Endothelial cell of umbilical vein (primary cell): ENCODE measurements around the gene DDRGK1. TPM values are rescaled to one million over a fixed set of nuclear protein-coding genes. Genes with fewer than 3 reads are reported as not detected.

Experiments
- BruUV-seq: library from RNA; stranded (reverse); fragments of 400-500 nt; replicated peaks from 2 replicates; lab custom pipeline; 2021; lab: Mats Ljungman, UMichigan
- CTCF ChIA-PET: fragments of 300-600, 350-600 bp; sonication (Branson Sonifier 250); formaldehyde crosslinking; loops from one replicate; lab custom pipeline; 2021; ENCODE audit warnings: antibody characterized with exemption, inconsistent platforms; lab: Charles Lee
- POLR2A ChIA-PET: fragments of 300-600, 350-600 bp; sonication (Branson Sonifier 250); formaldehyde crosslinking; loops from one replicate; lab custom pipeline; 2021; ENCODE audit warnings: antibody characterized with exemption, inconsistent platforms; lab: Charles Lee
- DNase-seq: peaks from one replicate; pipeline ENCODE4 v3.0.0-alpha.2; 2011; ENCODE audit warnings: low read depth, low spot score
- FAIRE-seq: peaks from 2 replicates; lab custom pipeline; 2011; peaks lifted over from hg19 to GRCh38; lab: Jason Lieb, UNC
- H2AFZ ChIP-seq: 2 replicates; pipeline ENCODE4 v1.6.0; 2012; ENCODE audit warnings: low read depth, low read length, control low read depth, inconsistent platforms
- H3K27ac ChIP-seq: 2 replicates; pipeline ENCODE4 v1.5.1; 2011; ENCODE audit warnings: low read depth, mild to moderate bottlenecking, control low read depth, low read length, moderate library complexity; ENCODE audit not compliant: insufficient read depth
- H3K27me3 ChIP-seq, 2 experiments: 2 replicates each; pipeline versions ENCODE4 v1.6.0 to v1.6.1; 2011; ENCODE audit warnings: low read length in 2 of 2, mixed read lengths in 1 of 2; ENCODE audit not compliant: control insufficient read depth in 2 of 2, insufficient read depth in 2 of 2
- H3K36me3 ChIP-seq, 2 experiments: 2 replicates in 1 of 2; 3 replicates in 1 of 2; pipeline ENCODE4 v1.5.1; 2011; ENCODE audit warnings: low read length in 2 of 2, mild to moderate bottlenecking in 1 of 2, moderate library complexity in 1 of 2; ENCODE audit not compliant: control insufficient read depth in 2 of 2, insufficient read depth in 2 of 2; ENCODE audit errors: extremely low read depth in 1 of 2
- H3K4me1 ChIP-seq: 3 replicates; pipeline ENCODE4 v1.5.1; 2011; ENCODE audit warnings: mild to moderate bottlenecking, low read length; ENCODE audit not compliant: control insufficient read depth, insufficient read depth; ENCODE audit errors: extremely low read depth
- H3K4me2 ChIP-seq: 2 replicates; pipeline ENCODE4 v1.6.1; 2011; ENCODE audit warnings: low read length, control low read depth, mixed read lengths; ENCODE audit not compliant: insufficient read depth
- H3K4me3 ChIP-seq, 3 experiments: fragments of 200-600 bp in 1 of 3; sonication (generic), shearing (Covaris generic) in 1 of 3; replicated peaks in 1 of 3; 2 replicates each; pipeline ENCODE4 v1.5.1; 2011 to 2016; ENCODE audit warnings: control low read depth in 3 of 3, low read length in 3 of 3, mild to moderate bottlenecking in 2 of 3, inconsistent platforms in 1 of 3, low read depth in 1 of 3, moderate library complexity in 1 of 3; ENCODE audit not compliant: insufficient read depth in 1 of 3
- H3K79me2 ChIP-seq: 2 replicates; pipeline ENCODE4 v1.6.0; 2012; ENCODE audit warnings: low read length, inconsistent platforms; ENCODE audit not compliant: control insufficient read depth, insufficient read depth
- H3K9ac ChIP-seq: replicated peaks from 2 replicates; pipeline ENCODE3; 2011; ENCODE audit warnings: low read length, control low read depth; ENCODE audit not compliant: insufficient read depth; ENCODE audit errors: extremely low read depth
- H3K9me1 ChIP-seq: replicated peaks from 3 replicates; pipeline ENCODE4 v1.6.0; 2011; ENCODE audit warnings: mild to moderate bottlenecking, low read length; ENCODE audit not compliant: control insufficient read depth, insufficient read depth; ENCODE audit errors: extremely low read depth
- H3K9me3 ChIP-seq: replicated peaks from 2 replicates; pipeline ENCODE4 v1.5.1; 2012; ENCODE audit warnings: low read length, inconsistent platforms; ENCODE audit not compliant: control insufficient read depth, insufficient read depth
- H4K20me1 ChIP-seq: replicated peaks from 2 replicates; pipeline ENCODE3; 2011; ENCODE audit warnings: mild to moderate bottlenecking, low read length; ENCODE audit not compliant: control insufficient read depth, insufficient read depth; ENCODE audit errors: extremely low read depth
- EZH2 ChIP-seq: IDR thresholded peaks from 2 replicates; pipeline ENCODE4 v1.6.1; 2012; ENCODE audit warnings: borderline replicate concordance, low read depth, mild to moderate bottlenecking, moderate library complexity, low read length, inconsistent platforms; ENCODE audit not compliant: severe bottlenecking
- FOS ChIP-seq: IDR thresholded peaks from 2 replicates; pipeline ENCODE4 v1.6.1; 2011; ENCODE audit warnings: mild to moderate bottlenecking, low read length, moderate library complexity, borderline replicate concordance; ENCODE audit not compliant: insufficient read depth
- JUN ChIP-seq: IDR thresholded peaks from 2 replicates; pipeline ENCODE4 v1.6.1; 2011; ENCODE audit warnings: borderline replicate concordance, low read depth; ENCODE audit not compliant: insufficient read length, insufficient read depth
- MYC ChIP-seq: IDR thresholded peaks from one replicate; pipeline ENCODE4 v1.6.1; 2011; ENCODE audit warnings: mild to moderate bottlenecking, low read depth, low read length
- POLR2A ChIP-seq: IDR thresholded peaks from 2 replicates; pipeline ENCODE4 v1.6.1; 2012; ENCODE audit warnings: low read depth, mild to moderate bottlenecking, control low read depth, low read length
- dilution Hi-C: fragments of 300-500 bp; cut with MboI; formaldehyde crosslinking; loops from one replicate; pipeline ENCODE4 v1.15.0; 2019; ENCODE audit warnings: low sequenced_read_pairs; ENCODE audit not compliant: extremely low pct_ligation_motif_present
- intact Hi-C: fragments of 100-400 bp; cut with micrococcal nuclease; formaldehyde crosslinking; loops from one replicate; pipeline ENCODE4 v1.10.0; 2022
- polyA plus RNA-seq, 4 experiments: library from polyadenylated mRNA; depleted of rRNA in 3 of 4; stranded (reverse) in 3 of 4; unstranded in 1 of 4; fragments of >200 nt; gene quantifications; 2 replicates each; pipeline versions ENCODE4 v1.2.1 to v1.2.3, GENCODE V29; 2011 to 2012; ENCODE audit warnings: missing spikeins in 1 of 4
- total RNA-seq: library from RNA; stranded (reverse); gene quantifications from 2 replicates; pipeline ENCODE4 v1.2.3, GENCODE V29; 2021
- TF ChIP-seq, protein P1 (sequence below): IDR thresholded peaks from 2 replicates; pipeline ENCODE4 v1.6.1; 2011; ENCODE audit not compliant: insufficient read depth, insufficient read length

The DDRGK1 gene
- total and polyA plus RNA-seq, 2 donors (not counting 3 experiments of a cell fraction or from before 2014, with no cell fraction given), result 48.5 to 54.0 TPM

DNA sequence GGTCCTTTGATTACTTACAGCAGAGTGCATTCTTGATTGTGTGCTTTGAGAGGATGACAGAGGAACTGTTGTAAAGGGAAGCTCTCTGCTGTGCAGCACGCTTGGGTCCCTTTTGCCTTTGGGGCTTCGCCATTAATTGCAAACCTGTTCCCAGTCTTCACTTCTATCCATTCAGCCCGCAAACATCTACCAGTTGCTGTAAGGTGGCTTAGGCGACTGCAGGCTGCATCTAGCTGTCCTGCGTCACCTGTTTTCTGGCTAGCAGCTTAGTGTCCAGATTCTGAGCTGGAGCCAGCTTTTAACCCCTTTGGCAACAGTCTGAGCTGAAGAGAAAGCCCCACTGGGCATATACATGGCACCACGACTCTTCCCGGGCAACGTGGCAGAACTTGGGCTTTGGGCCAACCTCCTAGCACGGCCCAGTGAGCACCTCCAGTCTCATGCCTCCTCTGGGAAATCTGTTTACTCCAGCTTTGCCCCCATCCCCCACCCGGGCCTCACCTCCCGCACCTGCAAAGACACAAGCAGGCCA, 42.3 kb downstream of the DDRGK1 start:
- H3K79me2 ChIP-seq, result peaks cover 25% of the 10 kb centered on the region
- intact Hi-C loops (no loop called here), dilution Hi-C loops (no loop called here)
- DNase-seq, result no peak
- no peaks in the 10 kb centered on the region for H3K36me3 ChIP-seq
- H2AFZ ChIP-seq, result no peak overlapping the region
- no peaks in the 10 kb centered on the region for H3K9me3 ChIP-seq
- no TSS peak for BruUV-seq
- no peaks in the 10 kb centered on the region for H3K9me1 ChIP-seq
- TF ChIP-seq FOS (no peak), MYC (no peak), POLR2A (no peak)
- H4K20me1 ChIP-seq, result no peaks in the 10 kb centered on the region
- no peak overlapping the region for H3K4me3 ChIP-seq
- H3K27me3 ChIP-seq, result peaks cover 0 to under 1% of the 10 kb centered on the region in 2 experiments
- CTCF ChIA-PET, result interaction anchor here (0.6 kb wide), 1 partner anchor 57 kb away, joined by 3 read pairs; no protein-coding TSS in a partner anchor
- no peak overlapping the region for H3K9ac ChIP-seq
- POLR2A ChIA-PET, result interaction anchor here (0.5 kb wide), 1 partner anchor 69 kb away, joined by 3 read pairs; no protein-coding TSS in a partner anchor
- H3K27ac ChIP-seq, result no peak overlapping the region
- FAIRE-seq, result no peak
- no peak overlapping the region for H3K4me2 ChIP-seq
- H3K4me1 ChIP-seq, result peaks cover 14% of the 10 kb centered on the region

DNA sequence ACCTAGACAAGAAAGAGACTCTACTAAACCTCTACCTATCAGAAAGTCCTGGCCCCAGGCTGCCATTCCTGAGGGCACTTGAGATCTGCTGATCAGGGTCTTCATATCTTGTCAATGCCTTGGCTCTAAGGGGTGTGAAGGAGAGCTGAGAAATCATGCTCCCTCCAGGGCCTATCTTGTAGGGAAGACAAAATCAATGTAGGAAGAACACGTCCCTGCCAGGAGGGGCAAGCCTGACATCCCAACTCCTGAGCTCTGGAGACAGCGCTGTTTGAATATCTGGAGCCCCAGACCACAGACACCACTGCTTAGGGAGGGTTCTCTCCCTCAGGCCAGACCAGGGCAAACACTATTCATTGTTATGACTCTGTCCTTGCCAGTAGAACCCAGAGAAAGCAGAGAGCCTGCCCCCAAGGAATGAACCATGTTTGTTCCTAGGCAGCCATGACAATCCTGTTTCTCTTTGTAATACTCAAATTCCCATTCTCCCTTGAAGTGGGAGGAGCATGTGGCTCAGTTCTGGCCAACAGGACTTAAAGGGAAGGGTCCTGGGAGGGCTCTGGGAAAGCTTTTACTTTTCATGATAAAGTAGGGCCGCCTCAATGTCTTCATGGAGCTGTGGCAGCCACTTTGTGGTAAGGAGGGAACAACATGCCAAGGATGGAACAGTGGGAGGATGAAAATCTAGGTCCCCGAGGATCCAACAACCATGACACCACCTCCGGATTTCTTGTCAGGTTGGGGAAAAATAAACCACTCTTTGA, 43.0 kb downstream of the DDRGK1 start:
- Histone ChIP-seq H3K27me3 (no peaks in the 10 kb centered on the region), H3K27ac (no peak overlapping the region), H3K4me3 (no peak overlapping the region), H3K36me3 (no peaks in the 10 kb centered on the region), H3K9ac (no peak overlapping the region), H3K9me3 (no peaks in the 10 kb centered on the region), H4K20me1 (no peaks in the 10 kb centered on the region), H3K4me2 (no peak overlapping the region), H2AFZ (no peak overlapping the region), H3K9me1 (no peaks in the 10 kb centered on the region), H3K79me2 (peaks cover 32% of the 10 kb centered on the region), H3K4me1 (peaks cover 14% of the 10 kb centered on the region)
- DNase-seq, result no peak
- ChIA-PET CTCF (interaction anchor here (0.6 kb wide), 1 partner anchor 57 kb away, joined by 3 read pairs; no protein-coding TSS in a partner anchor), POLR2A (no interaction called here)
- BruUV-seq, result no TSS peak
- dilution Hi-C loops (no loop called here), intact Hi-C loops (no loop called here)
- FAIRE-seq, result no peak
- TF ChIP-seq POLR2A, result no peak
- no peak for TF ChIP-seq JUN
- TF ChIP-seq, protein P1, sequence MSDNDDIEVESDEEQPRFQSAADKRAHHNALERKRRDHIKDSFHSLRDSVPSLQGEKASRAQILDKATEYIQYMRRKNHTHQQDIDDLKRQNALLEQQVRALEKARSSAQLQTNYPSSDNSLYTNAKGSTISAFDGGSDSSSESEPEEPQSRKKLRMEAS, result no peak
- TF ChIP-seq FOS, result no peak
- TF ChIP-seq EZH2, result no peak
